Kidney tubule cell (primary cell): ENCODE data around the gene SHROOM3.
"Not testable (repeated sequence)": the region's sequence is repeated elsewhere in the genome, so short reads cannot be mapped to it uniquely, and the experiment has no call there.

Experiments used
- DNase-seq: peaks from one replicate; pipeline ENCODE4 v3.0.0-alpha.2; 2018; ENCODE audit warnings: low spot score

The SHROOM3 gene

DNA sequence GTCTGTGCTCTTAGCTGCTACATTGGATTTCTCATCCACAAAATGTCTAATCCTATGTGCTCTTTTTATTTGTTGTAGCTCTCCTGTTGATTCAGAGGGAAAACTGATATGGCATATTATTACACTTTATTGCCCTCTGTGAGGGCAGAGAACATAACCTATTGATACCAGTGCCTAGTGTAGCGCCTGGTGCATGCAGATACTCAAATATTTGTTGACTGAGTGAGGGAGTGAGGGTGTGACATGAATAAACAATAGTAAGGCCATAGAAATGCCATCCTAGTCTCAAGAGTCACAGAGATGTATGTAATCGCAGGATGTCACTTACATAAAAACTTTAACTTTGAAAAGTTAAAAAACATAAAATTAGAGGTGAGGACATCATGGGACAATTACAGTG, 159.1 kb downstream of the SHROOM3 start:
- DNase-seq = no peak

DNA sequence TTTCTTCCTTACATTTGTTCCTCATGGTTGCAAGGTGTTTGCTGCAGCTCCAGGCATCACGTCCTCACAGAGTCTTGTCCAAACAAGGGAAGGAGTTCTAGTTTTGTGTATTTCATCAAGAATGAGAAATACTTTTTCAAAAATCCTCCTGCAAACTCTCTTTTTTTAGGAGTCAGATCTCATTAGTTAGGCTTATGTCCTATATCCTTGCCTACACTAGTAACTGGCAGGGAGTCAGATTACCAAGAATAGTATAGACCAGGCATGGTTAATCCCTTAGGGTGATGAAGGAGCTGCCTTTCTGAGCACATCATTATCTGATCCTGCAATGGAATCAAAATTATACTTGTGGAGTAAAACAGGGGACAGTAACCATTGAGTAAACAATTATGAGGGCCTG, 160.4 kb downstream of the SHROOM3 start:
- no peak for DNase-seq

DNA sequence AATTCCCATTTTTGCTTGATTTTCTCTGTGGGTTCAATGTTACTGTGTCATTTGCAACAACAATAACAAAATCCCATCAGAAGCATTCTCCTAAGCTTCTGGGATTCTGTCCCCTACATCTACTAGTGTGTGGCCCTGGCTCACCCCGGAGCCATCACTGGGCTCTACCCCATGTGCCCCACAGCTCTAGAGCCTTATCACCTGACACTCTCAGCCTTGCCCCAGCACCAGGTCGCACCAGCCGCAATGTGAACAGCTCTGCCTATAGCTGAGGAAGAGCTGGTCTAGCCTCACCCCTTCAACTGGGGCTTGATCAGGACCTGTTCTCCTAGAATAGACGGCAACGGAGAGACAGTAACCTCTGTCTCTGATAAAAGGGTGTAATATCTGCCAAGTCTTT, 161.7 kb downstream of the SHROOM3 start:
- no peak for DNase-seq

- no peak for DNase-seq
Measured at GRCh38 chr4:76597423-76597979, 162.5 kb downstream of the SHROOM3 start.

GRCh38 chr4:76600447-76600846, 165.4 kb downstream of the SHROOM3 start:
- DNase-seq = no peak

DNA sequence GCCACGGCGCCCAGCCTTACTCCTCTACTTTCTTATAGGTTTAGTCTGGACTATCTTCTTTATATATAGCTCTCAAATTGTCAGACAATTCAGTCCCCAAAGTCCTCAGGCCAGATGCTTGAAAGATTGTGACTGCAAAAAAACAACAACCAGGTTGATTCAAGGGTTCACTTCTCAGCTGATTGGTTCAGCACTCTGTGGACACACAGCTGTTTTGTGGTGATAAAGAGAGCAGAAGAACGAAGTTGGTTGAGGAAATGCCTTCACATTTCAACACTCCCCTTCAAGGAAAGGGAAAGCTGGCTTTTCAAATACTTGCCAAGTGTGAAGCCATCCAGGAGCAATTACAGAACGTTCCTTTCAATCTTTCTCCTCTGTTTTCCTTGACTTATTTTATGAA, 166.8 kb downstream of the SHROOM3 start:
- peak; percentile 31 for DNase-seq

DNA sequence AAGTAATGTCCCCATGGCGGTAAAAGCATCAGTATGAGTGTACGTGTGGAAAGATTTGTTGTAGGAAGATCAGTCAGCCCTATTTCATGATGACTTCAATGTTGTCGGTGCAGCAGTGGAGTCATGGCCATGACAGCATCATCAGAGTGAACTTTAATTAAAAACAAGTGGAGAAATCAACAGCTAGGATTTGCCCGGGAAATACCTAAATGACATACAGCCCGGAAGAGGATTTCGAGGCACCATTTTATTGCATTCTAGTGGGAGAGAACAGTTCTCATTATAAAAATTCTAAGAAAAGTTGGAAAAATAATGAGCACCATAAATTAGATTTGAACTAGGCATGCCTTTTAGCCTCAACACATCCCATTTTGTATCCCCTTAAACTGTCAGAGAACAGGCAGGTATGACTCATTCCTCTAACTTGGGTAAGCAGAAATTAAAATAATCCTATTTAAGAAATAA, 170.1 kb downstream of the SHROOM3 start:
- DNase-seq = no peak

- no peak for DNase-seq
Measured at GRCh38 chr4:76606645-76607265, 171.7 kb downstream of the SHROOM3 start.

DNA sequence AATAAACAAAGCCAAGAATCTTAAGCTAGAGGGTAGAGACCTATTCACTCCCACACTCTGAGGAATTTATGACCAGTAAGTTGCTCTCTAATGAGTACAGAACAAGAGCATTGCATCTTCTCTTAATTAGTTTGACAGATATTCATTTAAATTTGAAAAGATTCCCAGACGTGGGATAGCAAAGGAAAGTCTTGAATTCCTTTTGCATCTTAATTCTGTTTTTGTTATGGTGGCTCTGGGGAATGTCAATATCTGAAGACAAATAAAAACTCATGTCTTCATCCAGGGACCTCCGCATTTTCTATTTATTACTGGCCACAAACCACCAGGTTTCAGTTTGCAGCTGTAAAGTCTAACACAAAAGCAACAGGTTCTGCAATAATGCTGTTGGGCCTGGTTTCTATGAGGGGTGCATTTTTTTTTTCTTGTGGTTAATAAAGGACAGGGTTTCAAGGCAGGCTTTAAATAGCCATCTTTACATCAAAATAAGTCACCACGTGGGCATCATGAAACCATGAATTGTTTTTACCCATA, 172.3 kb downstream of the SHROOM3 start:
- DNase-seq = no peak

DNA sequence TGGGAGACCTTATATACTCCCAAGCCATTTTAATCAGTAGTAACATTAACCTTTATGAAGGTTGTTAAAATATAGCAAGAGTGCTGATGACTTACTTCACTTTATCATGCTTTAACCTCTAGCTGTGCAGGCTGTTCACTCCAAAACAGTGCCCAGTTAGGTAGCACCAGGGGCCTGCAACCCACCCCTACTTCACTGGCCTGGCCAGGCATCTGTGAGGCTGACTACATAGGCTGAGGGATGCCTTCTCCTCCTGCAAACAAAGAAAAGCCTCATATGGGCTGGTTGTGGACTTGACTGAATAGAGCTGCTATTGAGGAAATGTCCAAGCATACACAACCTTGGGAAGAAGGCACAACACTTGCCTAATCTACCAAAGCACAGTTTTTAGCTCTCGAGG, 172.8 kb downstream of the SHROOM3 start:
- DNase-seq = no peak

GRCh38 chr4:76608549-76608948, 173.5 kb downstream of the SHROOM3 start:
- DNase-seq = not testable (repeated sequence)

DNA sequence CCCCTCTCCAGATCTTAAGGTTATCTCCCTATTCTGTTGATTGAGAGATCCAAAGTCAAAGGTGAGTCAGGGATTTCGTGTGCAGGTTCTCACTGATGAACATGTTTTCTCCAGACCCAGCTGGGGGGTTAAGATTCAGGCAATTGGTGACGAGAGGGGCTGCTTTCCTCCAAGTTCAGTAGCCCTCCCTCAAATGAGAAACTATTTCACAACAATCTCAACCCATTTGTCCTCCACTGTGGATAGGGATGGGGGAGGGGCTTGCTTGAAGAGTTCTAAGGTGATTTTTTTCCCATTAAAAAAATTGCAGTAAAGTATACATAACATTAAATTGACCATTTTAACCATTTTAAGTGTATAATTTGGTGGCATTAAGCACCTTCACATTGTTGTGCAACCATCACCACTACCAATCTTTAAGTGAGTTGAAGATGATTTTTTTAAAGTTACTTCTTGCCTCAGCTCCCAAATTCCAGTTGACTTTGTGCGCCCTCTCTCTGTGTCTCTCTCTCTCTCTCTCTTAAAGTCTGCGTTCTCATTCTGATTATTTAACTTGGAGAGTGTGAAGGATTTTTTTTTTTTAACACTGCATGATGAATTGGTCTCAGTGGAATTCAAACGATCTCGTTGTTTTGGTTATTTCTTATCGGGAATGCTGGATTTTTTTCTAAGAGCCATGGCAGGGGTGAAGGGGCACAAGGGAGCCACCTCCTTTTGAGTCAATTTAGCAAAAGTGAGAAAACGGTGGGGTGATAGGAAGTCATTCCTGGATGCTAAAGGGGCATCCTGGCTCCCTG, 175.9 kb downstream of the SHROOM3 start:
- DNase-seq = peak; percentile 59

- DNase-seq = peak; percentile 82
Measured at GRCh38 chr4:76611616-76612207, 176.7 kb downstream of the SHROOM3 start.

GRCh38 chr4:76614589-76614988, 179.6 kb downstream of the SHROOM3 start:
- no peak for DNase-seq

DNA sequence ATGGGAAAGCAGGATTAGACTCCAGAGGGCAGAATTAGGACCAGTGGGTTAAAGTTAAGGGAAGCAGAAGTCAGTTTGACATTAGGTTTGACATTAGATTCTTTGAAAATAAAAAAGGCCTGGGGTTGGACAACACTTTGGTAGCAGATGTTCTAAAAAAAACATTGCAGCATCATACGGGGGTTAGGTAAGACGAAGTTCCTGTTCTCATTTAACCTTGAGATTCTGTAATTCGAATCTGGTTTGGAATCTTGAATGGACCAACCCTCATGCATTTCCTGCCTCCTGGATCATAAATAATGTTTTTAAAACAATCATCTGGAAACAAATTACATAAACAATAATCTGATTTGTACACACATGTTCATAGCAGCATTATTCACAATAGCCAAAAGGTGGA, 181.0 kb downstream of the SHROOM3 start:
- DNase-seq = no peak

- no peak for DNase-seq
Measured at GRCh38 chr4:76616526-76616925, 181.5 kb downstream of the SHROOM3 start.

- peak; percentile 50 for DNase-seq
Measured at GRCh38 chr4:76620723-76621468, 185.9 kb downstream of the SHROOM3 start.

GRCh38 chr4:76622126-76622525, 187.1 kb downstream of the SHROOM3 start:
- peak; percentile 55 for DNase-seq

DNA sequence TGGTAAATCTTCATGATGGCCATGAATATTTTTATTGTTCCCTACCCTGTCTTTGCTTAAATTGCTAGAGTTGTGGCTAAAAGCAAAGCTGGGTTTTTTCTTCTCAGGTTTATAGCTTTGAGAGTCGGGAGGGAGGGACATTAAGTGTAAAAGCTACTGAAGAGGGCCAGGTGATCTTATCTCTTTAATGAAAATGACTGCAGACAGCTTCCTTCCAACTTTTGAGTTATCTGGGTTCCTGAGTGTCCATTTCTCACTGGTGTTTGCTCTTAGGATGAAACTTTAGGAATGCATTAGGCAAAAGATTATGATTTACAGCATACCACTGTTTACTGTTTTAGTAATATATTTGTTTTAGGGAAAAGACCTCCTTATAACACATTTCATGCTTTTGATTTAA, 187.7 kb downstream of the SHROOM3 start:
- DNase-seq = no peak

- DNase-seq = peak; percentile 58
Measured at GRCh38 chr4:76623217-76624045, 188.4 kb downstream of the SHROOM3 start.

GRCh38 chr4:76624241-76624681, 189.2 kb downstream of the SHROOM3 start:
- peak; percentile 98 for DNase-seq
